K562 (cell line): ENCODE results near the gene GTPBP2. TPM values are rescaled to one million over a fixed set of nuclear protein-coding genes. Genes with fewer than 3 reads are reported as not detected.
A peak's percentile ranks its signal among the peaks of the same experiment; 100 is the strongest.

ENCODE experiments used
- ETS2 ChIP-seq: IDR thresholded peaks from 2 replicates; pipeline ENCODE4 v1.6.1; 2016; ENCODE audit warnings: borderline replicate concordance, missing genetic modification characterization, mild to moderate bottlenecking, moderate library complexity, missing compliant biosample characterization; ENCODE audit not compliant: poor library complexity, severe bottlenecking
- GTF2F1 ChIP-seq: IDR thresholded peaks from 2 replicates; pipeline ENCODE4 v1.6.1; 2011; ENCODE audit warnings: low read depth, low read length, improper control_type of control experiment
- MAFK ChIP-seq: IDR thresholded peaks from 2 replicates; pipeline ENCODE4 v1.6.1; 2011; ENCODE audit warnings: low read length, improper control_type of control experiment
- NFIC ChIP-seq: fragments of 450-650 bp; IDR thresholded peaks from 2 replicates; pipeline ENCODE4 v1.6.1; 2017; ENCODE audit warnings: mild to moderate bottlenecking, inconsistent platforms
- POLR2A ChIP-seq: fragments of 450-650 bp; conservative IDR thresholded peaks from 2 replicates; pipeline ENCODE4 v1.6.1; 2016
- POLR2AphosphoS5 ChIP-seq: IDR thresholded peaks from 2 replicates; pipeline ENCODE4 v1.6.1; 2011; ENCODE audit warnings: mild to moderate bottlenecking, low read depth, low read length, moderate library complexity; ENCODE audit not compliant: control insufficient read depth, insufficient read depth
- RBBP5 ChIP-seq: fragments of 200-600 bp; sonication (generic); IDR thresholded peaks from 2 replicates; pipeline ENCODE4 v1.6.1; 2012; ENCODE audit warnings: borderline replicate concordance, mild to moderate bottlenecking, low read length, control low read depth, inconsistent platforms; ENCODE audit not compliant: insufficient read depth, poor library complexity, severe bottlenecking
- RNF2 ChIP-seq: sonication (generic); IDR thresholded peaks from 2 replicates; pipeline ENCODE4 v1.6.1; 2016
- SPI1 ChIP-seq: IDR thresholded peaks from 2 replicates; pipeline ENCODE4 v1.6.1; 2011; ENCODE audit warnings: low read depth, low read length, control low read depth, borderline replicate concordance
- SUPT5H ChIP-seq: fragments of 450-650 bp; IDR thresholded peaks from 2 replicates; pipeline ENCODE4 v1.6.1; 2016
- TEAD2 ChIP-seq: fragments of 450-650 bp; IDR thresholded peaks from 2 replicates; pipeline ENCODE4 v1.6.1; 2016; ENCODE audit warnings: missing genetic modification characterization, control low read depth, missing compliant biosample characterization
- XRCC5 ChIP-seq: fragments of 200-400 bp; formaldehyde crosslinking; IDR thresholded peaks from 2 replicates; pipeline ENCODE4 v1.6.1; 2017; ENCODE audit warnings: low read depth, mild to moderate bottlenecking, low read length
- ZNF146 ChIP-seq: IDR thresholded peaks from one replicate; pipeline ENCODE4 v1.6.1; 2018; ENCODE audit warnings: missing compliant biosample characterization; ENCODE audit not compliant: unreplicated experiment
- polyA plus RNA-seq, 8 experiments: library from polyadenylated mRNA; depleted of rRNA in 4 of 8; stranded (reverse) in 5 of 8; unstranded in 3 of 8; fragments of >200 nt; fragmentation: Nextera tagmentation in 2 of 8; fragmentation: Illumina TruSeq in 1 of 8; extraction: Ambion mirVana in 2 of 8; extraction: Trizol in 1 of 8; gene quantifications; 2 replicates each; pipeline versions ENCODE4 v1.2.1 to v1.2.3, GENCODE V29; 2011 to 2014; ENCODE audit warnings: inconsistent platforms in 1 of 8, missing spikeins in 1 of 8
- total RNA-seq, 7 experiments: library from RNA; depleted of rRNA in 6 of 7; stranded (reverse); fragments of >200 nt in 6 of 7; fragmentation: Illumina TruSeq in 2 of 7; extraction: Trizol in 2 of 7; gene quantifications; 2 replicates each; pipeline versions ENCODE4 v1.2.1 to v1.2.3, GENCODE V29; 2011 to 2021; ENCODE audit warnings: low replicate concordance in 1 of 7
- TF ChIP-seq, protein P1 (sequence below): sonication (generic); formaldehyde crosslinking; IDR thresholded peaks from 2 replicates; pipeline ENCODE4 v1.8.1; 2023; ENCODE audit warnings: missing genetic modification reagents, mild to moderate bottlenecking, borderline replicate concordance
- TF ChIP-seq, protein P2 (sequence below): fragments of 250-450 bp; sonication (Bioruptor Pico); IDR thresholded peaks from 2 replicates; pipeline ENCODE4 v1.4.0; 2020
- TF ChIP-seq, protein P3 (sequence below): fragments of 450-650 bp; formaldehyde crosslinking; IDR thresholded peaks from 2 replicates; pipeline ENCODE4 v1.4.0; 2022; ENCODE audit warnings: missing genetic modification characterization
- TF ChIP-seq, protein P4 (sequence below): IDR thresholded peaks from 3 replicates; pipeline ENCODE4 v1.6.1; 2011; ENCODE audit warnings: borderline replicate concordance, mild to moderate bottlenecking, moderate library complexity; ENCODE audit not compliant: insufficient read length; ENCODE audit errors: extremely low read depth

GTPBP2 gene
- total and polyA plus RNA-seq, 9 of the 15 experiments (the other 6 are each of a cell fraction or from before 2014, with no cell fraction given), result 48.4 to 196 (median 111) TPM

DNA sequence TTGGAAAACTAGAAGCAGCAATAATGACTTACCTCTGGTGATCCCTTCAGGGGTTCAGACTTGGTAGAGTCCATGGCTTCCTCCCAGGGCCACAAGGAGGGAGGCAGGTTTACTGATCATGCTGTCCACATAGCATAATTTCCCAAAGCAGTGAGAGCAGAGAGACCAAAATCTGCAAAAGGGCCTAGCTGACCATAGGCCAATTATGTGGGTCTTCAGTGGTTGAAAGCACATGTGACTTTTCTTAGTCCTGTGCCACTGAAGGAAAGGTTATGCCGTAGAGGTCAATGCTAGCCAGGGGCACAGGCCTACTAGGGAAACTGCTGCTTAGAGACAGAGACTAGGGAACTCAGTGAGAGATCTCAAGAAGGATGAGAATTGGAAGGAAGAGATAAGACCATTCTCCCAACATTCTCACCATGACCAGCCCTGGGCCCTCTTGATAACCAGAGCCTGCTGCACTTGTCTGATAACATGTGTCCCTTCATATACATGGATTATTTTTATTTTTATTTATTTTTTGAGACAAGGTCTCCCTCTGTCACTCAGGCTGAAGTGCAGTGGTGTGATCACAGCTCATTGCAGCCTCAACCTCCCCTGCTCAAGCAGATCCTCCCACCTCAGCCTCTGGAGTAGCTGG, 2.0 kb upstream of the GTPBP2 start (continued):
- TF ChIP-seq, protein P1, sequence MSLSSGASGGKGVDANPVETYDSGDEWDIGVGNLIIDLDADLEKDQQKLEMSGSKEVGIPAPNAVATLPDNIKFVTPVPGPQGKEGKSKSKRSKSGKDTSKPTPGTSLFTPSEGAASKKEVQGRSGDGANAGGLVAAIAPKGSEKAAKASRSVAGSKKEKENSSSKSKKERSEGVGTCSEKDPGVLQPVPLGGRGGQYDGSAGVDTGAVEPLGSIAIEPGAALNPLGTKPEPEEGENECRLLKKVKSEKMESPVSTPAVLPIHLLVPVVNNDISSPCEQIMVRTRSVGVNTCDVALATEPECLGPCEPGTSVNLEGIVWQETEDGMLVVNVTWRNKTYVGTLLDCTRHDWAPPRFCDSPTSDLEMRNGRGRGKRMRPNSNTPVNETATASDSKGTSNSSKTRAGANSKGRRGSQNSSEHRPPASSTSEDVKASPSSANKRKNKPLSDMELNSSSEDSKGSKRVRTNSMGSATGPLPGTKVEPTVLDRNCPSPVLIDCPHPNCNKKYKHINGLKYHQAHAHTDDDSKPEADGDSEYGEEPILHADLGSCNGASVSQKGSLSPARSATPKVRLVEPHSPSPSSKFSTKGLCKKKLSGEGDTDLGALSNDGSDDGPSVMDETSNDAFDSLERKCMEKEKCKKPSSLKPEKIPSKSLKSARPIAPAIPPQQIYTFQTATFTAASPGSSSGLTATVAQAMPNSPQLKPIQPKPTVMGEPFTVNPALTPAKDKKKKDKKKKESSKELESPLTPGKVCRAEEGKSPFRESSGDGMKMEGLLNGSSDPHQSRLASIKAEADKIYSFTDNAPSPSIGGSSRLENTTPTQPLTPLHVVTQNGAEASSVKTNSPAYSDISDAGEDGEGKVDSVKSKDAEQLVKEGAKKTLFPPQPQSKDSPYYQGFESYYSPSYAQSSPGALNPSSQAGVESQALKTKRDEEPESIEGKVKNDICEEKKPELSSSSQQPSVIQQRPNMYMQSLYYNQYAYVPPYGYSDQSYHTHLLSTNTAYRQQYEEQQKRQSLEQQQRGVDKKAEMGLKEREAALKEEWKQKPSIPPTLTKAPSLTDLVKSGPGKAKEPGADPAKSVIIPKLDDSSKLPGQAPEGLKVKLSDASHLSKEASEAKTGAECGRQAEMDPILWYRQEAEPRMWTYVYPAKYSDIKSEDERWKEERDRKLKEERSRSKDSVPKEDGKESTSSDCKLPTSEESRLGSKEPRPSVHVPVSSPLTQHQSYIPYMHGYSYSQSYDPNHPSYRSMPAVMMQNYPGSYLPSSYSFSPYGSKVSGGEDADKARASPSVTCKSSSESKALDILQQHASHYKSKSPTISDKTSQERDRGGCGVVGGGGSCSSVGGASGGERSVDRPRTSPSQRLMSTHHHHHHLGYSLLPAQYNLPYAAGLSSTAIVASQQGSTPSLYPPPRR (CRISPR knock-in tag), result peak; percentile 44; the same call in 1 of the 2 replicates
- TF ChIP-seq, protein P2, sequence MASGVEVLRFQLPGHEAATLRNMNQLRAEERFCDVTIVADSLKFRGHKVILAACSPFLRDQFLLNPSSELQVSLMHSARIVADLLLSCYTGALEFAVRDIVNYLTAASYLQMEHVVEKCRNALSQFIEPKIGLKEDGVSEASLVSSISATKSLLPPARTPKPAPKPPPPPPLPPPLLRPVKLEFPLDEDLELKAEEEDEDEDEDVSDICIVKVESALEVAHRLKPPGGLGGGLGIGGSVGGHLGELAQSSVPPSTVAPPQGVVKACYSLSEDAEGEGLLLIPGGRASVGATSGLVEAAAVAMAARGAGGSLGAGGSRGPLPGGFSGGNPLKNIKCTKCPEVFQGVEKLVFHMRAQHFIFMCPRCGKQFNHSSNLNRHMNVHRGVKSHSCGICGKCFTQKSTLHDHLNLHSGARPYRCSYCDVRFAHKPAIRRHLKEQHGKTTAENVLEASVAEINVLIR (CRISPR knock-in tag), result 0 out of 2 replicates have a peak, but pooled peaks have one; percentile 53
- TF ChIP-seq, protein P3, sequence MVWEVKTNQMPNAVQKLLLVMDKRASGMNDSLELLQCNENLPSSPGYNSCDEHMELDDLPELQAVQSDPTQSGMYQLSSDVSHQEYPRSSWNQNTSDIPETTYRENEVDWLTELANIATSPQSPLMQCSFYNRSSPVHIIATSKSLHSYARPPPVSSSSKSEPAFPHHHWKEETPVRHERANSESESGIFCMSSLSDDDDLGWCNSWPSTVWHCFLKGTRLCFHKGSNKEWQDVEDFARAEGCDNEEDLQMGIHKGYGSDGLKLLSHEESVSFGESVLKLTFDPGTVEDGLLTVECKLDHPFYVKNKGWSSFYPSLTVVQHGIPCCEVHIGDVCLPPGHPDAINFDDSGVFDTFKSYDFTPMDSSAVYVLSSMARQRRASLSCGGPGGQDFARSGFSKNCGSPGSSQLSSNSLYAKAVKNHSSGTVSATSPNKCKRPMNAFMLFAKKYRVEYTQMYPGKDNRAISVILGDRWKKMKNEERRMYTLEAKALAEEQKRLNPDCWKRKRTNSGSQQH (CRISPR knock-in tag), result 0 out of 2 replicates have a peak, but pooled peaks have one; percentile 59
- TF ChIP-seq, protein P4, sequence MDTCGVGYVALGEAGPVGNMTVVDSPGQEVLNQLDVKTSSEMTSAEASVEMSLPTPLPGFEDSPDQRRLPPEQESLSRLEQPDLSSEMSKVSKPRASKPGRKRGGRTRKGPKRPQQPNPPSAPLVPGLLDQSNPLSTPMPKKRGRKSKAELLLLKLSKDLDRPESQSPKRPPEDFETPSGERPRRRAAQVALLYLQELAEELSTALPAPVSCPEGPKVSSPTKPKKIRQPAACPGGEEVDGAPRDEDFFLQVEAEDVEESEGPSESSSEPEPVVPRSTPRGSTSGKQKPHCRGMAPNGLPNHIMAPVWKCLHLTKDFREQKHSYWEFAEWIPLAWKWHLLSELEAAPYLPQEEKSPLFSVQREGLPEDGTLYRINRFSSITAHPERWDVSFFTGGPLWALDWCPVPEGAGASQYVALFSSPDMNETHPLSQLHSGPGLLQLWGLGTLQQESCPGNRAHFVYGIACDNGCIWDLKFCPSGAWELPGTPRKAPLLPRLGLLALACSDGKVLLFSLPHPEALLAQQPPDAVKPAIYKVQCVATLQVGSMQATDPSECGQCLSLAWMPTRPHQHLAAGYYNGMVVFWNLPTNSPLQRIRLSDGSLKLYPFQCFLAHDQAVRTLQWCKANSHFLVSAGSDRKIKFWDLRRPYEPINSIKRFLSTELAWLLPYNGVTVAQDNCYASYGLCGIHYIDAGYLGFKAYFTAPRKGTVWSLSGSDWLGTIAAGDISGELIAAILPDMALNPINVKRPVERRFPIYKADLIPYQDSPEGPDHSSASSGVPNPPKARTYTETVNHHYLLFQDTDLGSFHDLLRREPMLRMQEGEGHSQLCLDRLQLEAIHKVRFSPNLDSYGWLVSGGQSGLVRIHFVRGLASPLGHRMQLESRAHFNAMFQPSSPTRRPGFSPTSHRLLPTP, result peak; percentile 23
- TF ChIP-seq ETS2 (tag), result no peak
- peak; percentile 80 for TF ChIP-seq POLR2A
- TF ChIP-seq RBBP5, result peak; percentile 65
- TF ChIP-seq ZNF146 (CRISPR knock-in tag), result no peak
- peak; percentile 100 for TF ChIP-seq POLR2AphosphoS5
- TF ChIP-seq NFIC, result peak; percentile 97
- TF ChIP-seq SUPT5H, result peak; percentile 71
- TF ChIP-seq RNF2, result peak; percentile 94
- TF ChIP-seq GTF2F1, result peak; percentile 80; the same call in 1 of the 2 replicates
- TF ChIP-seq MAFK, result peak; percentile 47; the same call in 1 of the 2 replicates
- peak; percentile 68; the same call in 1 of the 2 replicates for TF ChIP-seq SPI1
- no peak for TF ChIP-seq XRCC5
- TF ChIP-seq TEAD2, result peak; percentile 62
